SU-DHL-6 (cell line): ENCODE measurements around the gene PITX3.

Experiments used
- CTCF ChIP-seq: fragments of 200-600 bp; sonication (generic); IDR thresholded peaks from one replicate; pipeline ENCODE4 v1.5.1; 2017; ENCODE audit warnings: antibody characterized with exemption, mild to moderate bottlenecking, low read length, moderate library complexity; ENCODE audit not compliant: insufficient read depth, poor library complexity, severe bottlenecking
- EZH2phosphoT487 ChIP-seq: fragments of 200-600 bp; sonication (generic), shearing (Covaris generic); conservative IDR thresholded peaks from 2 replicates; pipeline ENCODE4 v1.6.1; 2018; ENCODE audit warnings: mild to moderate bottlenecking, antibody characterized with exemption, low read length, moderate library complexity, mixed read lengths

- TF ChIP-seq CTCF (no peak), EZH2phosphoT487 (no peak)
Observed at GRCh38 chr10:102234888-102235597, 6.3 kb downstream of the PITX3 start.
